NCI-H1417 (cell line): Measurements from ENCODE around the gene ZNF343.
A peak's percentile ranks its signal among the peaks of the same experiment; 100 is the strongest.

Experiments
- DNase-seq, 3 experiments: peaks; one replicate each; lab custom pipeline; 2025; lab: John Stamatoyannopoulos, UW

ZNF343 gene

DNA sequence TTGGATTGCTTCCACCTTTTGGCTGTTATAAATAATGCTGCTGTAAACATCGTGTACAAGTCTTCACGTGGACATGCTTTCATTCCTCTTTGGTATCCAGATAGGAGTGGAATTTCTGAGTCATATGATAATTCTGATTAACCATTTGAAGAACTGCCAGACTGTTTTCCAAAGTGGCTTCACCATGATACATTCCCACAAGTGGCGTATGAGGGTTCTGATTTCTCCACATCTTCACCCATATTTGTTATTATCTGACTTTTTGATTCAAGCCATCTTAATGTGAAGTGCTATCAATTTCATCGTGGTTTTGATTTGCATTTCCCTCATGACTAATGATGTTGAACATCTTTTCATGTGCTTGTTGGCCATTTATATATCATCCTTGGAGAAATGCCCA, 35.2 kb downstream of the ZNF343 start:
- DNase-seq, result no peak

DNA sequence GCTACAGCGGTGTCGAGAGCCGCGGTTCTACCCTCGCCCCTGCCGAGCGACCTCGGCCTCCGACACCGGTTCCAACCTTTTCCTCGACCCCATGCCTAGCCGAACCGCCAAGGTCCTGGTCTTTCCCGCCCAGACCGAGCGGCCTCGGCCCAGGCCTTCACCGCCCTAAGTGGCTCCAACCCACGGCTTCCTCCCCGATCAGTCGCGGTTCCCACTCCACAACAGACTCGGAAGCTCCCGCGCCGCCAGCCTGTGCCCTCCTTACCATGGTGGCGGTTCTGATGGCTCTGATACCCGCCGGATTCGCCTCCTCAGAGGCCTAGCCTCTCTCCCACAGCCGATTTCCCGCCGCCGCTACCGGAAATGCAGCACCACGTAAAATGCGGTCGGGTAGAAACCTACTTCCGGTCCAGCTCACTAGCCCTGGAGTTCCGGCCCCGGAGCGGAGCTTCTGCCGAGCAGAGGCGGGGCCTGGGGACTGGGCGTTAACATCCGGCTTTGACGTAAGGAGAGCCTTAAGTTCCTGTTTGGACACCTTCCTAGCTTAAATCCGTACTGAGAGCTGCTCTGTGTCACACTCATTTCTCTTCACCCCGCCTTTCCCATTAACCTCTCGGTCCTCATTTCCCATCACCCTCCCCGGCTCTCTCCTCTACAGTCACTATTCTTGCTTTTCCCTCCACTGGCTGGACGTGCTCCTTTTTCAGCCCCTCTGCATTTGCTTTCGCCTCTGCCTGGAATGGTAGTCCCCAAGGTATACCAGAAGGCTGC, 38.1 kb downstream of the ZNF343 start, which contains the start of gene SNRPB:
TSS of gene SNRPB (minus strand) at position 367 of the 771 bp plus-strand sequence. CDS start at position 268, 99 bp downstream.
- DNase-seq, result peak; percentile 99

DNA sequence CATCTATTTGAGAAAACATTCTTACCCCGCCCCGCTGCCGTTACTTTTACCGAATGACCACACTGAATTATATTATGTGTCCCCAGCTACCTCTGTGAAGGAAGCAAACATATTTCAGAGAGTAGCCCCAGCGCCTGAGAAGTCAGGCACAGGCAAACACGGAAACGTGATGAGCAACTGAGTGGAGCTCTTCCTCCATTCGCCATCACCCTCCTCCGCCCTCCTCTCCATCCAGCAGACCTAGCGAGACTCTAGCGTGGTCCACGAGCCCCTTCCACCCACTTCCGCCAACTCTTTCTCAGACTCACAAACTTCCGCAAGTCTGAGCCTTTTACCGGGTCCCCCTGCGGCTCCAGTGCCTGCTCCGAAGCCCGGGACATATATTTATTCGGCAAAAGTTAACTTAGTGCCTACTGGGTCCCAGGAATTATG, 38.7 kb downstream of the ZNF343 start:
- DNase-seq, result peak in 2 of 3 experiments; percentile 83 to 87

DNA sequence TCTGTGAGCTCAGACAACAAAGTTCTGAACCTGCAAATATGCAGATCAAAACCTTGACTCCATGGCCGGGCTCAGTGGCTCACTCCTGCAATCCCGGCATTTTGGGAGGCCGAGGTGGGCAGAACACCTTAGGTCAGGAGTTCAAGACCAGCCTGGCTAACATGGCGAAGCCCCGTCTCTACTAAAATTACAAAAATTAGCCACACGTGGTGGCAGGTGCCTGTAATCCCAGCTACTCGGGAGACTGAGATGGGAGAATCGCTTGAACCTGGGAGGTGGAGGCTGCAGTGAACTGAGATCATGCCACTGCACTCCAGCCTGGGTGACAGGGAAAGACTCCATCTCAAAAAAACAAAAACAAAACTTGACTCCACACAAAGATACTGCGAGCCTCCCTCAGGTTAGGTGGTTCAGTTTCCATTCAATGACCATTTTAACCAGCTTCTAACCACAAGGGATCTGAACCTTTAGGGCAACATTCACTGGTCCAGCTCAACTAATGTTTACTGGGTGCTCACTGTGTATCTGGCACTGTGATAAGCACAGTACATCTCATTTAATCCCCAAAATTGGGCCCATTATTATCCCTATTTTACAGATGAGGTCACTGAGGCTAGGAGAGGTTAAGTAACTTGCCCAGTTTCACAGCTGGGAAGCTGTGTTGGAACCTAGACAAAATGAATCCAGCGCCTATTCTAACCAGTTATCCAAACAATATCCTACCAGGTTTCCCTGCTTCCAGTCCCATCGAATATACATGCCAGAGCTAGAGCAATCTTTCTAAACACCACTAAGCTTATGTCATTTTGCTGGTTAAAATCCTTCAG, 39.9 kb downstream of the ZNF343 start:
- DNase-seq, result no peak

DNA sequence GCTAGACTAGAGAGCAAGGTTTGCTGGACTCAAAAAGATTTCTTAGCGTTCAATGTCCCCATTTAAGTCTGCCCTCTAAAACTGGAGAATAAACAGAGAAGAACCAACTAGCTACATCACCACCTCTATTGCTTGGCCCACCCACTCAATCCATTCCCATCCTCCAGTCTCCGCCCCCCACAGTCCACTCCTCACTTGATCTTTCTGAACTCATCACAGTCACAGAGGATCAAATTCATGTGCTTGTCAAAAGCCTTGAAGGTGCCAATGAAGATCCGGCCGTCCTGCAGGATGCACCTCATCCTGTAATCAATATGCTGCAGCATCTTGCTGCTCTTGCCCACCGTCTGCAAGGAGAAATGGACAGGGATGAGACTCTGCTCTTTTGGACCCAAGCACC, 41.3 kb downstream of the ZNF343 start:
- no peak for DNase-seq

DNA sequence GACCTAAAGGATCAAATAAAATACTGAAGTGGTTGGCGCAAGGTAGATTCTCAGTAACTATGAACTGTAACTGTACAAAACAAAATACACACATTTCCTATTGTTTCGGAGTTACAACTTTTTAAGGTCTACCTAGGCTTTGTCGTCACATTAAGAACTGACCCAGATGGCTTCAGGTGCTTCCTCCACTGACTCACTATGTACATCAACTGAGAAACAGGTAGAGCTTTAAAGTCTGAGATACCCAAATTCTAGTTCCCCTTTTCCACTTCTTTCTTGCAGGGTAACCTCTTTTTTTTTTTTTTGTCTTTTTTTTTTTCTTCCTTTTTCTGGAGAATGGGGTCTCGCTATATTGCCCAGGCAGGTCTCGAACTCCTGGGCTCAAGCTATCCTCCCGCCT, 43.6 kb downstream of the ZNF343 start:
- no peak for DNase-seq

DNA sequence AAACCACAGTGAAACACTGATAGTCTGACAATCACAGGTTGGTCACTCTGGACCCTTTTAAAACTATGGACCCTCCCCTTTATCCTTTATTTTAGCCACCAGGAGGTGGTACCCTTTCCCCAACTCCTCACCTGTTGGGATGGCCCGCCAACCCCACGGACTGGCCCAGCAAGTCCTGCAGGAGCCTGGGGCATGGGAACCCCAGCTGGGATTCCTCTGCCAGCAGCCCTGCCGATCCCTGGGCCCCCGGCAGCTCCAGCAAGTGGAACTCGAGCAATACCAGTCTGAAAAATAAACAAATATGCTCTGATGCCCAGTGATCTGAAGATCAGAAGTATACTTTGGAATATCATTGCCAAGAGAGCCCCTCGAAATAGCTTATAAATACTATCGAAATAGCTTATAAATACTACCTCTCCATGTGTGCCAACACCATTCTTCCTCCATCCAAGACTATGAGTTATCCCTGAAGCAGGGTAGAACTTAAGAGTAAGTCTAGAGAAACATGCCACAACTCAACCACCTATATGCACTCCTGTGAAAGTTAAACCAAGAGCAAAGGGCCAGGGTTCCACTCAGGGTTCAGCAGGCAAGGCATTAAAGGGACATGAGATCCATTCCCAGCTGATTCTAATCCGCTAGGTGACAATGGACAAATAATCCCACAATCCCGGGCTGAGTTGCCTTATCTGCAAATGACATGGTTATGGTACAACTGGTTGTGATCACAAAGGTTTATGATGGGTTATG, 44.9 kb downstream of the ZNF343 start:
- DNase-seq, result no peak

DNA sequence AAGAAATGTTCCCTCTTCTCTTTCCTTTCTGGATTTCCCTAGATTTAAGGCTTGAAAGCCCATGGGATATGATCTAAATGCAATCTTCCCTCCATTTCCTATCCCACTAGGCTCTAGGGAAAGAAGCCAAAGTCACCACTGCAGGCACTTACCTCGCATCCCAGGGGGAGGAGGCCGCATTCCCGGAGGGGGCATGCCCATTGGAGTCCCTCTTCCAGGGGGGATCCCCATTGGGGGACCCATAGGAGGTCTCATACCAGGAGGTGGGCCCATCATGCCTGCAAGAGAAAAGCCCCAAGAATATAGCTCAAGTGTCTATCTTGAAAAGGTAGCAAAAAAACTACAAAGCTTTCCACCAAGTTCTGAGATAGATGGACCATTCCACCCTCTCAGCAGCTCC, 46.2 kb downstream of the ZNF343 start:
- no peak for DNase-seq

DNA sequence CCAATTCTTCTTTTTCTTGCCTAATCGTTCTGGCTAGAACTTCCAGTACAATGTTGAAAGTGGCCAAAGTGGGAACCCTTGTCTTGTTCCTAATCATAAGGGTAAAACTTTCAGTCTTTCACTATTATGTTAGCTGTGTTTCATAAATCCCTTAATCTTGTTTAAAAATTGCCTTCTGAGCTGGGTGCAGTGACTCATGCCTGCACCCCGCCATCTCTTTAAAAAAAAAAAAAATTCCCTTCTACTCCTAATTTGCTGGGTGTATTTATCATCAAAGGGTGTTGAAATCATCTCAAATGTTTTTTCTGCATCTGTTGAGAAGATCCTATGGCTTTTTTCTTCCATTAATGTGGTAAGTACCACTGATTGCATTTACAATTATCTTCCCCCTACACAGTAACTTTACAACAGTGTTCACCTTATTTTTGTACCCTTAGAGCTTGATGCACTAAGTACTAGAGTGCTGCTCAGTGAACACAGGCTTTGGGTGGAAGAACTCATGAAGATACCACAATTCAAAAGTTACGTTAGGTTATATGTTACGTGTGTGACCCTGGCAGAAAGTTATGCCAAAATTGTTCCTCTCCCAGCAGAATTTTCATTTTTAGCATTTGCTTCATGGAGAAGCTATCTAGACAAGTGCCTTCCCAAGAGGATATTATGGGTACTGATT, 47.8 kb downstream of the ZNF343 start:
- DNase-seq, result no peak

DNA sequence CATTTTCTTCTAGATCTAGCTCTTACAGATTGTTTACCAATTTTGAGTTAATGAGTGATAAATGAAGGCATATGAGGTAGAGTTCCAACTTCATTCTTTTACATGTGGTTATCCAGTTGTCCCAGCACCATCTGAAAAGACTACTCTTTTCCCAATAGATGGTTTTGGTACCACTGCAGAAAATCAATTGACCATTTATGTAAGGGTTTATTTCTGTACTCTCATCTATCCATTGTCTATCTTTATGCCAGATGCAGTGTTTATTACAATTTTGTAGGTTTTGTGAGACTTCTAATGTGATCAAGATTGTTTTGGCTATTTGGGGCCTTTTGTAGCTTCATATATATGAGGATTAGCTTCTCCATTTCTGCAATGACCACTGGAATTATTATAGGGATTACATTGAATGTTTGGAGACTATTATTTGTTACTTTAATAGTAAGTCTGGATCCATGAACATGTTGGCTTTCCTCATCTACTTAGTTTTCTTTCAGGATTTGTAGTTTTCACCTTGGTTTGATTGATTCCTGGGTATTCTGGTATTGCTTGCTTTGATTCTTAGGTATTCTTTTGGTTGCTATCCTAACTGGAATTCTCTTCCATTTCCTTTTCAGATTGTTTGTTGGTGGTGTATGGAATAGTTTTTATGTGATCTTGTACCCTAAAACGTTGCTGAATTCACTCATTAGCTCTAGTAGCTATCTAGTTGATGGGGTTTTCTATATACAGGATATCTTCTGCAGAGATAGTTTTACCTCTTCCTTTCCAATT, 48.5 kb downstream of the ZNF343 start:
- no peak for DNase-seq

DNA sequence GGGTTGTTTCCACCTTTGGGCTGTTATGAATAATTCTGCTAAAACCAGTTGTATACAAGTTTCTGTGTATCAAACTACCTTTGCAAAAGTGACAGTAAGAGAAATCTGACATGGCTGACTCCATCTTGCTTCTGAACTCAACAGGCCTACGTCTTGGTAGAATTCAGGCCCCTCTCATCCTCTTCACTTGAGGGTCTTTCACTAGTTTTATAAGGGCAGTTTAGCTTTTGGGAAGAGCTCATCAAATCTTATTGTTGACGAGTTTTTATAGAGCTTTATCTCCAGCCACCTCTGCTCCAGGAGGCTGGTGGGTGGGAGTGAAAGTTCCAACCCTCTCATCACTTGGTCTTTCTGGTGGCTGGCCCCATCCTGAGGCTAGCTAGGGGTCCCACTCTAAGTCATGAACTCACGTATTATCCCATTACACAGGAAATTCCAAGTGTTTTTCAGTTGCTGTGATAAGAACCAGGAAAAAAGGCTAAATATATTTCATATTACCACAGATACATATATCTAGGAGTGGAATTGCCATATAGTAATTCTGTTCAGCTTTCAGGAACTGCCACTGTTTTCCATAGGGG, 49.7 kb downstream of the ZNF343 start:
- no peak for DNase-seq

DNA sequence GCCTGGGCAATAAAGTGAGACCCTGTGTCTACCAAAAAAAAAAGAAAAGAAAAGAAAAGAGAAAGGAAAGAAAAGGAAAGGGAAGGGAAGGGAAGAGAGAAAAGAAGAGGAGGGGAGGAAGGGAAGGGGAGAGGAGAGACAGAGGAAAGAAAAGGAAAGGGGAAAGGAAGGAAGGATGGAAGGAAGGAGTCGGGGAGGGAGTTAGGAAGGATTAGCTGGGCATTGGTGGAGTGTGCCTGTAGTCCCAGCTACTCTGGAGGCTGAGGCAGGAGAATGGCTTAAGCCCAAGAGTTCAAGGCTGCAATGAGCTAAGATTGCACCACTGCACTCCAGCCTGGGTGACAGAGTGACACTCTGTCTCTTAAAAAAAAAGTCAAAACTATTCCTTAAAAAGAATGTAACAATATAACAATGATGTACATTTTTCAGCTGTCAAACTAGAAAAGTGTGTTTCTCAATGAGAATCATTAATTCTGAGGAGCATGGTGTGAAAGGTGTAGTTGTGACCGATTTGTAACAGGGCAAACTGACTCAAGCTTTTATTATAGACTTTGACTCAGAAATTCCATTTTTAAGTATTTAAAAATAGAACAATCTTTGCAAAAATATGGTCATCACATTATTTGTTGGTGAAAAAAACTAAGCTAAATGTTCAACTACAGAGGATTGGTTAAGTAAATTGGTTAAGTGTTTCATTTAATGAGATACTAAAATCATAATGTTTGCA, 52.8 kb downstream of the ZNF343 start:
- DNase-seq, result no peak

DNA sequence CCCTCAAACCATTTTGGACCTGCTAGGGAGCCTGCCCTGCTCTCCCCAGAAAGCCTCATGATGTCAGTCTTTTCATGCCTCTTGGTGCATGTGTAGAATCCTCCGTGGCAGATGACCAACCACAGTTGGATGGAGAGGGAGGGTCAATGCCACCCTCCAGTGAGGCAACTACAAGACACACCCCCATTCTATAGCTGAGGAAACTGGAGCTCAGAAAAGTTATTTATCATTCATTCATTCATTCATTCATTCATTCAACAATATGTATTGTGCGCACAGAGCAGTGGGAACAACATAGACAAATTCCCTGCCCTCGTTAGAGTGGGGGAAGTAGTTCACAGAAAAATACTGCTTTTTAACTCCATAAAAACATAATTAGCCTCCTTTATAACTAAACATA, 54.9 kb downstream of the ZNF343 start:
- DNase-seq, result no peak

DNA sequence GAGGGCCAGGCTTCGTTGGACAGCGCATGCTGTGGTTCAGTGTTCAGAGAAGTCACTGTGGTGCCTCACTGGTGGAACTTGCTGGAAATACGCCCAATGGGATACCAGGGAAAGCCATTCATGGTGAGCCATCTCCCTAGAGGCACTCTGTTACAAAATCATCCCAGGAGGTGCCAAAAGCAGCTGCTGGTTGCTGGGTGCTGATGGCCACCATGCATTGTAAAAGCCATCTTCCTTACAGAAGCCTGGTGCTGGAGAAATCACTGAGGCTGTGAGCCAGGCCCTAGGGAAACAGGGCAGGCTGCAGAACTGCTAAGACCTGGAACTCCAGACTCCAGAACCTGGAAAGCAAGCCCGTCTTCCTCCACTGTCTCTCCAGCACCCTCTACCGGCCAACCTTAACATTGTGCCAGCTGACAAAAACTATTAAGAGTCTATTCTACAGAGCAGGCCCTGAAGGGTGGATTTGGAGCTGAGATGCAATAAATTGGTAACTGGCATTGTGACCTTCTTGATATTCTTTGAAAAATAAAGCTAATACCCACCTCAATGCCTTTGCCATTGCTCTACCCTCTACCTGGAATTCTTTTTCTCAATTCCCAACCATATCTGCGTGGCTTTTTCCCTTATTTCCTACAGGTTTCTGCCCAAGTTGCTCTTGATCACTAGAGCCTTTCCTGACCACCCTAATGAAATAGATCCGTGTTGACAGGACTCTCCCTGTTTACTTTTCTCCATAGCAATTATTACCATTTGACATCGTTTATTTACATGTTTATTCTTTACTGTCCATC, 56.6 kb downstream of the ZNF343 start:
- DNase-seq, result peak; percentile 69 to 92 (median 80)

DNA sequence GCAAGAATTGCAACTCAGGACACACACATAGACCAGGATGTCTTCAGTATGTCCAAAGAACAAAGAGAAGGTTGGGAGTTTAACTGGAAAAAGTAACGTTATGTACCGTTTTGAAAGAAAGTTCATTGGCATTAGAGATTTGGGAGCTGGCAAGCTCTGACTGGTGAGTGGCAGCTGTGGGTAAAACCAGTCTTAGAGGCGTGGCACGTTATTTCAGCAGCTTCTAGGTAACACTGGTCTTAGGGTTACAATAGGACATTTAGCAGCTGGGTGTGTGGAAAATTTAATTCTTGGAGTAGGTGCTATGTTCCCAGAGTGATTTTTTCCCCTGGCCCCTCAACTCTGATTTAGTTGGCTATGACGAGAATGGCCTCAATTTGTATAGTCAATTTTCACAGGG, 57.3 kb downstream of the ZNF343 start:
- DNase-seq, result no peak

DNA sequence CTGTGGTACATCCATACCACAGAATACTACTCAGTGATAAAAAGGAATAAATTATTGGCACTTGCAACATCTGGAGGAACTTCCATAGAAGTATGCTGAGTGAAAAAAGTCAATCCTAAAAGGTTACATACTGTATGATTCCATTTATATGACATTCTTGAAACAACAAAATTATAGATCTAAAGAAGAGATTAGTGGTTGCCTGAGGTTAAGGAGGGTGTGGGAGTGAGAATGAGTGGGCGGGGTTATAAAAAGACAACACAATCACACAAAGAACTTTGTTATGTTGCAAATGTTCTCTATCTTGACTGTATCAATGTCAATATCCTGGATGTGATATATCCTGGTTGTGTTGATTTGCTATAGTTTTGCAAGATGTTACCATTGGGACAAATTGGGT, 59.3 kb downstream of the ZNF343 start:
- no peak for DNase-seq

DNA sequence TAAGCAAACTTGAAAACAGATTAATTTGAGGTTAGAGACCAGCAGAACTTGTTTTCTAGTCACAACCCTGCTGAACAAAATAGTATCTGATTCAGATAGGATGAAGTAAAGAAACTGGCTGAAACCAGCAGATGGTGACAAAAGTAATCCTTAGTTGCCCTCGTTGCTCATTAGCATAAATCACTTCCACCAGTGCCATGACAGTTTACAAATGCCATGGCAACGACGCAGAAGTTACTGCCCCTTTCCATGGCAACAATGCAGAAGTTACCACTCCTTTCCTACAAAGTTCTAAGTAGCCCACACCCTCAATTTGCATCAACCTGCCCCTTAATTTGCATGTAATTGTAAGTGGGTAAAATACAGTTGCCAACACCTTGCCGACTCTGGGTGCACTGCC, 61.9 kb downstream of the ZNF343 start:
- no peak for DNase-seq
